Hematopoietic multipotent progenitor cell treated with erythropoietin and hydrocortisone succinate and interleukin-3 and kit ligand, for 17 days (in vitro differentiated cells): ENCODE results near the gene HLCS.

Source experiments
- DNase-seq: peaks from one replicate; pipeline ENCODE4 v3.0.0-alpha.2; 2015; ENCODE audit warnings: low spot score

The HLCS gene

DNA sequence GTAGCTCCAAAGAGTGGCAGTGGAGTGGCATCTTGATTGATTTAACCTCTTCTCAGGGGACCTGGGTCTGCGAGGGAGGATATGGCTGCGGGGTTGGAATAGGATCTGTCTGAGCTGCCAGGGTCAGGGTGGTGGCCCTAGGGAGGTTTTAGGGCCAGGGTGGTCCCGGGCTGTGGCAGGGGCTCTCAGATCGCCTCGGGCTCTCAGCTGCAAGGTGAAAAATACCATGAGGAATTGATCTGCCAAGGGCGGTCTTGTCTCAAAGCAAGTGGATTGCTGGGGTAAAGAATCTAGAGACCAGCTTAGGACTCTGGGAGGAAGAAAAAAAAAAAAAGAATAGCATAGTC lies 263.9 kb downstream of the HLCS start:
- DNase-seq = no peak

DNA sequence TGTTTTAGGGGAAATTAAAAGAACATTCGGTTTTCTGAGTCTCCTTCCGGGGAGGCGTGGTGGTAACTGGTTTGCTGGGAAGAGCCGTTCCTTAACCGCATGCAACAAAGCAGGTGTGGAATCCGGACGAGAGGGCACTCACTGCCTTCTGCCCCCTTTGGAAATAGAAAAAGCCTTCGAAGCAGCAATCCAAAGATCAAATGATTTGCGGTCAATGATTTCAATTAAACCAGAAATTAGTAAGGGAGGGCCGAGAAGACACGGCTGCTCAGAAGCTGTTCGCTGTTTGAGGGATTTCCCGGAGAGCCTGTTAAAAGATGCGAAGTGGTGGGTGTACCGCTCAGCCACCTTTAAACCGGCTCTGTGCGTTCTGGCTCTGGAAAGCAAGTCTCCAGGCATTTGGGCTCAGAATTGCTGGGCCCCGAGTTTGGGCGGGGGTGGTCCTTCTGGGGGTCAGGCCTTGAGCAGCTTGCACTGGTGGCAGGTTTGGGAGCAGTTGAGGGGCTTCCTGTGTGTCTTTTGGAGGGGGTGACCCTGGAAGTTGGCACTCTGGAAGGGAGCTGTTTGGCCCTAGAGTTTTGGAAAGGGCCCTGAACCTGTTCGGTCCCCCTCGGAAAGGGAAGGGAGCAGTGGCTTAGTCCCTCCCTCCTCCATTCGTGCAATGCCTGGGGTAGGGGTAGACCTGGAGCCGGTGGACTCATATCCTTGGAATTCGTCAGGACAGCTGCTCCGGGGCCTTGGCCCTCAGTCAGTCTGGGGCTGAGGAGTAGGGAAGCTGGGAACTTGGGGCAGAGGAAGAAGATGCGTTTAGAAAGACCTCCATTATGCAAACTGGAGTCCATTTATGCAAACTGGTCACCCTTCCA lies 264.5 kb downstream of the HLCS start:
- no peak for DNase-seq

DNA sequence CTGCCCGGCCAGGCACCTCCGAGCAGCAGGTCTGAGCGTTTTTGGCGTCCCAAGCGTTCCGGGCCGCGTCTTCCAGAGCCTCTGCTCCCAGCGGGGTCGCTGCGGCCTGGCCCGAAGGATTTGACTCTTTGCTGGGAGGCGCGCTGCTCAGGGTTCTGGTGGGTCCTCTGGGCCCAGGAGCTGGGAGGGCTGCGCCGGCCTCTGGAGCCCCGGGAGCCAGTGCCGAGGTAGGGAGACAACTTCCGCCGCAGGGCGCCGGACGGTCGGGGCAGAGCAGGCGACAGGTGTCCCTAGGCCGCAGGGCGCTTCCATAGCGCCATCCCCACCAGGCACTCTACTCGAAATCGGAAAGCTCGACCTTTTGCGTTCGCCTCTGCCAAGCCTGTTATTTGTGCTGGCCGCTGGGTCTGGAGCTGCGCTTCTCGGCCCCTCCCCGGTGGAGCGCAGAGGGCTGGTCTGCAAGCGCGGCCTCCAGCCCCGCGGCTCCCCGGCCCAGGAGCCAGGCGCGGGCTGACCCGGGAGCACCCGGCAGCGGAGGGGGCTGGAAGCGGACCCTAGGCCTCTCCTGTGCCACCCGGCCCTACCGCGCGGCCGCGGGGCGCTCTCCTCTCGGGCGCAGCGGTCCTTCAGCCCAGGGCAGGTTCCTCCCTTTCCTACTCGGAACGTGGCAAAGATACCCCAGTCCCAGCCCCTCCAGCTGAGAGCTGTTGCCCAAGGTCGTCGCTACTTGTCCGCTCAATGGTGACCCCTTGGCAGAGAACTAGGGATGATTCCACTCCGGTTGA lies 265.3 kb downstream of the HLCS start:
- no peak for DNase-seq
